Tibial nerve (tissue), 4 donors: ENCODE data around the gene FAM222B.

ENCODE experiments used
- CTCF ChIP-seq, 5 experiments: fragments of 200-600 bp in 3 of 5; fragments of 450-650 bp in 2 of 5; sonication (generic) in 3 of 5; IDR thresholded peaks; one replicate each; pipeline ENCODE4 v1.5.1; 2016 to 2019; ENCODE audit warnings: antibody characterized with exemption in 5 of 5, mild to moderate bottlenecking in 3 of 5, moderate library complexity in 2 of 5
- EP300 ChIP-seq, 2 donors: sonication (generic); formaldehyde crosslinking; IDR thresholded peaks; one replicate each; pipeline ENCODE4 v1.6.1; 2017; ENCODE audit warnings: antibody characterized with exemption in 2 of 2, mild to moderate bottlenecking in 1 of 2
- POLR2A ChIP-seq, 2 donors: fragments of 450-650 bp; IDR thresholded peaks; one replicate each; pipeline ENCODE4 v1.6.1; 2017; ENCODE audit warnings: antibody characterized with exemption in 2 of 2, mild to moderate bottlenecking in 2 of 2, moderate library complexity in 2 of 2

- TF ChIP-seq CTCF (IDR thresholded peaks at IDR 0.05), result no peak
- TF ChIP-seq POLR2A (IDR thresholded peaks at IDR 0.05), result no peak
- TF ChIP-seq EP300 (IDR thresholded peaks at IDR 0.05), result no peak
These were observed 68.9 kb downstream of the FAM222B start for GRCh38 chr17:28773736-28774135.
